ENCODE data around the gene SDK2. TPM values are rescaled to one million over a fixed set of nuclear protein-coding genes. Genes with fewer than 3 reads are reported as not detected.

The SDK2 gene
- total RNA-seq, 2 experiments from 2014 or later, result 10.5 to 11.9 TPM

- H3K27ac Mint-ChIP-seq, result no peak overlapping the region
- H3K4me1 Mint-ChIP-seq, result peaks cover 35% of the 10 kb centered on the region
- ChIA-PET POLR2A (no interaction called here), CTCF (interaction anchor here (1.5 kb wide), 1 partner anchor 17 kb away, joined by 3 read pairs; no protein-coding TSS in a partner anchor)
- H3K9me3 Mint-ChIP-seq, result no peaks in the 10 kb centered on the region
- DNase-seq, result no peak
- H3K27me3 Mint-ChIP-seq, result no peaks in the 10 kb centered on the region
- H3K36me3 Mint-ChIP-seq (ENCODE audit: low read depth), result no peaks in the 10 kb centered on the region
- no peak overlapping the region for H3K4me3 Mint-ChIP-seq
Observed at GRCh38 chr17:73547790-73548189, 96.5 kb downstream of the SDK2 start.

- no peak overlapping the region for H3K27ac Mint-ChIP-seq
- CTCF ChIA-PET, result no interaction called here
- H3K4me3 Mint-ChIP-seq, result no peak overlapping the region
- peak; percentile 65 for DNase-seq
- H3K9me3 Mint-ChIP-seq, result no peaks in the 10 kb centered on the region
- H3K36me3 Mint-ChIP-seq (ENCODE audit: low read depth), result no peaks in the 10 kb centered on the region
- peaks cover 29% of the 10 kb centered on the region for H3K4me1 Mint-ChIP-seq
- no peaks in the 10 kb centered on the region for H3K27me3 Mint-ChIP-seq
- POLR2A ChIA-PET, result no interaction called here
Observed at GRCh38 chr17:73546770-73547536, 97.3 kb downstream of the SDK2 start.

- no peak for DNase-seq
- ChIA-PET CTCF (no interaction called here), POLR2A (no interaction called here)
- Mint-ChIP-seq H3K9me3 (no peaks in the 10 kb centered on the region), H3K27ac (no peak overlapping the region), H3K4me1 (peaks cover 24% of the 10 kb centered on the region), H3K27me3 (no peaks in the 10 kb centered on the region), H3K36me3 (ENCODE audit: low read depth) (no peaks in the 10 kb centered on the region), H3K4me3 (no peak overlapping the region)
Observed at GRCh38 chr17:73546114-73546513, 98.1 kb downstream of the SDK2 start.

GRCh38 chr17:73545109-73546032, 98.9 kb downstream of the SDK2 start:
- Mint-ChIP-seq H3K36me3 (ENCODE audit: low read depth) (no peaks in the 10 kb centered on the region), H3K27me3 (no peaks in the 10 kb centered on the region), H3K4me3 (no peak overlapping the region), H3K27ac (peak overlapping the region; percentile 32), H3K9me3 (no peaks in the 10 kb centered on the region), H3K4me1 (peaks cover 24% of the 10 kb centered on the region)
- DNase-seq, result peak; percentile 9
- CTCF ChIA-PET, result interaction anchor here (1.5 kb wide), 1 partner anchor 12 kb away, joined by 3 read pairs; no protein-coding TSS in a partner anchor
- POLR2A ChIA-PET, result no interaction called here

- no peak for DNase-seq
- CTCF ChIA-PET, result interaction anchor here (1.5 kb wide), 1 partner anchor 11 kb away, joined by 3 read pairs; no protein-coding TSS in a partner anchor
- Mint-ChIP-seq H3K27ac (no peak overlapping the region), H3K27me3 (no peaks in the 10 kb centered on the region), H3K36me3 (ENCODE audit: low read depth) (no peaks in the 10 kb centered on the region), H3K4me1 (peaks cover 20% of the 10 kb centered on the region), H3K9me3 (no peaks in the 10 kb centered on the region), H3K4me3 (no peak overlapping the region)
- POLR2A ChIA-PET, result no interaction called here
Observed at GRCh38 chr17:73544333-73544732, 99.9 kb downstream of the SDK2 start.

- no peaks in the 10 kb centered on the region for H3K27me3 Mint-ChIP-seq
- POLR2A ChIA-PET, result no interaction called here
Observed at GRCh38 chr17:73542323-73542722, 101.9 kb downstream of the SDK2 start.

GRCh38 chr17:73541561-73541981, 102.7 kb downstream of the SDK2 start:
- Mint-ChIP-seq H3K9me3 (no peaks in the 10 kb centered on the region), H3K27ac (no peak overlapping the region), H3K4me1 (peaks cover 6% of the 10 kb centered on the region)

More at GRCh38 chr17:73542323-73542722, 101.9 kb downstream of the SDK2 start:
- DNase-seq, result no peak
- Mint-ChIP-seq H3K4me1 (peaks cover 12% of the 10 kb centered on the region), H3K4me3 (no peak overlapping the region), H3K27ac (no peak overlapping the region), H3K36me3 (ENCODE audit: low read depth) (no peaks in the 10 kb centered on the region), H3K9me3 (no peaks in the 10 kb centered on the region)
- CTCF ChIA-PET, result no interaction called here

GRCh38 chr17:73541111-73541510, 103.1 kb downstream of the SDK2 start:
- Mint-ChIP-seq H3K9me3 (no peaks in the 10 kb centered on the region), H3K36me3 (ENCODE audit: low read depth) (no peaks in the 10 kb centered on the region), H3K4me3 (no peak overlapping the region), H3K27me3 (no peaks in the 10 kb centered on the region), H3K4me1 (peaks cover 4% of the 10 kb centered on the region), H3K27ac (no peak overlapping the region)
- POLR2A ChIA-PET, result no interaction called here
- CTCF ChIA-PET, result interaction anchor here (0.9 kb wide), 1 partner anchor 16 kb away, joined by 3 read pairs; no protein-coding TSS in a partner anchor
- DNase-seq, result no peak

More at GRCh38 chr17:73541561-73541981, 102.7 kb downstream of the SDK2 start:
- DNase-seq, result no peak
- H3K4me3 Mint-ChIP-seq, result no peak overlapping the region
- H3K27me3 Mint-ChIP-seq, result no peaks in the 10 kb centered on the region
- H3K36me3 Mint-ChIP-seq (ENCODE audit: low read depth), result no peaks in the 10 kb centered on the region
- CTCF ChIA-PET, result interaction anchor here (0.9 kb wide), 1 partner anchor 17 kb away, joined by 3 read pairs; no protein-coding TSS in a partner anchor
- POLR2A ChIA-PET, result no interaction called here

GRCh38 chr17:73539166-73539565, 105.1 kb downstream of the SDK2 start:
- Mint-ChIP-seq H3K27me3 (no peaks in the 10 kb centered on the region), H3K27ac (peak overlapping the region; percentile 2), H3K9me3 (no peaks in the 10 kb centered on the region), H3K36me3 (ENCODE audit: low read depth) (no peaks in the 10 kb centered on the region), H3K4me1 (peaks cover 5% of the 10 kb centered on the region), H3K4me3 (no peak overlapping the region)
- CTCF ChIA-PET, result no interaction called here
- no peak for DNase-seq
- POLR2A ChIA-PET, result no interaction called here

GRCh38 chr17:73538445-73538844, 105.8 kb downstream of the SDK2 start:
- POLR2A ChIA-PET, result no interaction called here
- CTCF ChIA-PET, result no interaction called here
- no peaks in the 10 kb centered on the region for H3K9me3 Mint-ChIP-seq
- no peak overlapping the region for H3K4me3 Mint-ChIP-seq
- no peak overlapping the region for H3K27ac Mint-ChIP-seq
- DNase-seq, result no peak
- no peaks in the 10 kb centered on the region for H3K36me3 Mint-ChIP-seq (ENCODE audit: low read depth)
- H3K4me1 Mint-ChIP-seq, result peaks cover 5% of the 10 kb centered on the region
- no peaks in the 10 kb centered on the region for H3K27me3 Mint-ChIP-seq

- Mint-ChIP-seq H3K4me1 (peaks cover 5% of the 10 kb centered on the region), H3K4me3 (no peak overlapping the region), H3K27ac (no peak overlapping the region), H3K9me3 (no peaks in the 10 kb centered on the region), H3K27me3 (no peaks in the 10 kb centered on the region), H3K36me3 (ENCODE audit: low read depth) (no peaks in the 10 kb centered on the region)
- POLR2A ChIA-PET, result no interaction called here
- no peak for DNase-seq
- CTCF ChIA-PET, result no interaction called here
Observed at GRCh38 chr17:73536700-73537605, 107.3 kb downstream of the SDK2 start.

- H3K36me3 Mint-ChIP-seq (ENCODE audit: low read depth), result no peaks in the 10 kb centered on the region
- no peak overlapping the region for H3K27ac Mint-ChIP-seq
- DNase-seq, result no peak
- CTCF ChIA-PET, result no interaction called here
- POLR2A ChIA-PET, result no interaction called here
- H3K9me3 Mint-ChIP-seq, result no peaks in the 10 kb centered on the region
- H3K4me3 Mint-ChIP-seq, result no peak overlapping the region
- H3K4me1 Mint-ChIP-seq, result peaks cover 5% of the 10 kb centered on the region
- H3K27me3 Mint-ChIP-seq, result no peaks in the 10 kb centered on the region
Observed at GRCh38 chr17:73535746-73536145, 108.5 kb downstream of the SDK2 start.
